Heart left ventricle (tissue), 16 donors: ENCODE data around the gene KLHL35. TPM values are rescaled to one million over a fixed set of nuclear protein-coding genes. Genes with fewer than 3 reads are reported as not detected.

Experiments
- ATAC-seq, 4 donors: fragments of 200-7000 bp; cut with Tn5 transposase; one replicate each; pipeline ENCODE4 v1.9.1; 2020 to 2022; ENCODE audit warnings: moderate library complexity in 4 of 4, mild to moderate bottlenecking in 3 of 4, moderate number of reproducible peaks in 1 of 4
- DNase-seq, 5 donors: peaks; one replicate each; pipeline ENCODE4 v3.0.0-alpha.2; 2020
- H3K27ac ChIP-seq, 12 donors: fragments of 200-600 bp; sonication (generic) in 4 of 12; one replicate each; pipeline versions ENCODE4 v1.5.0 to v1.8.0; 2016 to 2022; ENCODE audit warnings: mild to moderate bottlenecking in 2 of 12
- H3K27me3 ChIP-seq, 9 donors: fragments of 200-600 bp; sonication (generic) in 2 of 9; one replicate each; pipeline versions ENCODE4 v1.5.1 to v1.8.0; 2016 to 2022; ENCODE audit warnings: mild to moderate bottlenecking in 3 of 9
- H3K36me3 ChIP-seq, 9 donors: fragments of 200-600 bp; sonication (generic) in 2 of 9; one replicate each; pipeline versions ENCODE4 v1.5.0 to v1.8.0; 2018 to 2022; ENCODE audit warnings: mild to moderate bottlenecking in 2 of 9
- H3K4me1 ChIP-seq, 12 donors: fragments of 200-600 bp; sonication (generic) in 4 of 12; one replicate each; pipeline versions ENCODE4 v1.5.0 to v1.8.0; 2016 to 2022; ENCODE audit warnings: mild to moderate bottlenecking in 3 of 12
- H3K4me3 ChIP-seq, 12 donors: fragments of 200-600 bp; sonication (generic) in 4 of 12; one replicate each; pipeline versions ENCODE4 v1.5.0 to v1.8.0; 2017 to 2022; ENCODE audit warnings: mild to moderate bottlenecking in 9 of 12, moderate library complexity in 4 of 12
- H3K9me3 ChIP-seq, 12 donors: fragments of 200-600 bp; sonication (generic) in 4 of 12; one replicate each; pipeline versions ENCODE4 v1.5.0 to v1.8.0; 2016 to 2022; ENCODE audit warnings: mild to moderate bottlenecking in 1 of 12
- CTCF ChIP-seq, 12 donors: fragments of 200-600 bp; sonication (generic) in 4 of 12; IDR thresholded peaks; one replicate each; pipeline versions ENCODE4 v1.5.0 to v1.8.0; 2018 to 2022; ENCODE audit warnings: antibody characterized with exemption in 12 of 12, mild to moderate bottlenecking in 5 of 12
- POLR2A ChIP-seq, 2 donors: fragments of 450-650 bp; IDR thresholded peaks; one replicate each; pipeline ENCODE4 v1.6.1; 2017; ENCODE audit warnings: antibody characterized with exemption in 2 of 2, mild to moderate bottlenecking in 2 of 2, moderate library complexity in 2 of 2
- WGBS, 4 donors: extraction: QIAGEN DNeasy Blood & Tissue Kit in 2 of 4; methylation state at CpG; one replicate each; pipeline versions ENCODE4 v1.1.5 to v1.1.7; 2013 to 2018; 5-methylcytosine and 5-hydroxymethylcytosine counted together
- intact Hi-C, 10 donors: fragments of 100-400 bp; cut with DNase I; formaldehyde crosslinking; loops; one replicate each; pipeline versions ENCODE4 v1.11.1 to v1.14.2; 2022
- long read RNA-seq, 3 donors: library from polyadenylated mRNA; unstranded; transcript quantifications; one replicate each; pipeline ENCODE4 v2.0.0, GENCODE V29; 2020 to 2021
- polyA plus RNA-seq, 2 donors: library from polyadenylated mRNA; stranded (reverse); fragments of 200-250 nt; gene quantifications; one replicate each; pipeline ENCODE4 v1.2.3, GENCODE V29; 2013
- total RNA-seq, 9 donors: library from RNA; depleted of rRNA in 2 of 9; stranded (reverse); fragments of >200 nt in 2 of 9; fragmentation: NEBNext Ultra II Directional in 3 of 9; extraction: Animal tissue kit (Norgen Biotek cat#: 25700) in 3 of 9; gene quantifications; one replicate each; pipeline versions ENCODE4 v1.1.0 to v1.2.4, GENCODE V29; 2016 to 2023
- donor health status: ischemic (EF 13 %, LVEDD 7.1; RV severe dilation, severe dysfunction).
- donor health status: healthy with polysubstance abuse.
- donor health status: DM: no; HTN: yes; CAD: no.
- donor health status: DM: no; HTN: no; CAD: no.
- donor health status: ischemic (EF 25% LVEDD 6.9; RV normal size, moderate dysfunction).
- donor health status: ischemic (EF 25% LVEDD 5.7; RV mildly dilated, moderate dysfunction).
- donor health status: healthy.
- donor health status: DM: yes; HTN: yes; CAD: no.
- donor health status: ischemic (EF 35%, LVEDD 5.7; RV mildly dilated, moderate dysfunction).
- donor health status: nonischemic (EF 11% LVEDD 7.7; RV severe dilation, severe dysfunction).
- donor health status: DM: yes; HTN: yes; CAD: no.
- donor health status: PGD.
- donor health status: ischemic (EF 29% LVEDD 5.4; RV normal size, mild dysfunction).
- donor health status: nonischemic (EF 23%, LVEDD 6.1; RV moderate dilation, normal function).

Gene KLHL35
- total RNA-seq (1 to 10 TPM in 1 of 9 donors, under 1 TPM in 7, not detected in 1; 0.21 to 1.1 (median 0.45) TPM), polyA plus RNA-seq (under 1 TPM; 0.11 to 0.76 TPM)
- long read RNA-seq, donor 1, partial matches to known transcripts, result 0 of 2 reads
- long read RNA-seq, donor 1, other reads (novel, unspliced or antisense), result 0 of 2 reads
- long read RNA-seq, donor 2, result 0 reads
- long read RNA-seq, donor 3, result 0 reads

- H3K4me1 ChIP-seq, result peaks cover 0 to 23% (median 11%) of the 10 kb centered on the region in 12 donors
- intact Hi-C loops, result no loop called here
- no peak for ATAC-seq
- WGBS, 4 donors, result 16 to 23% (median 18%) methylated on average over 14 of the region's 14 CpGs
- H3K36me3 ChIP-seq, result no peaks in the 10 kb centered on the region
- peaks cover 0 to 9% (median 4%) of the 10 kb centered on the region in 12 donors for H3K9me3 ChIP-seq
- H3K27me3 ChIP-seq, result peaks cover 0 to 39% (median 14%) of the 10 kb centered on the region in 9 donors
- H3K27ac ChIP-seq, result no peak within 1 kb of the TSS
- no peak for DNase-seq
- H3K4me3 ChIP-seq, result no peak within 1 kb of the TSS
- no peak for TF ChIP-seq CTCF (IDR thresholded peaks at IDR 0.05)
- TF ChIP-seq POLR2A (IDR thresholded peaks at IDR 0.05), result no peak
Measured at GRCh38 chr11:75432911-75433321, at the start of gene KLHL35. Gene KLHL35 (minus strand): TSS chr11:75433203. CDS start chr11:75430629, 2,574 bp downstream.

- no peaks in the 10 kb centered on the region for H3K36me3 ChIP-seq
- H3K4me3 ChIP-seq, result no peak overlapping the region
- peaks cover 0 to 28% (median under 1%) of the 10 kb centered on the region in 12 donors for H3K4me1 ChIP-seq
- intact Hi-C loops, result no loop called here
- ATAC-seq, result no peak
- H3K27me3 ChIP-seq, result no peaks in the 10 kb centered on the region
- no peak for DNase-seq
- H3K27ac ChIP-seq, result no peak overlapping the region
- WGBS, 4 donors, result 89 to 97% (median 93%) methylated on average over 12 of the region's 12 CpGs
- no peaks in the 10 kb centered on the region for H3K9me3 ChIP-seq
- TF ChIP-seq POLR2A (IDR thresholded peaks at IDR 0.05) (no peak), CTCF (IDR thresholded peaks at IDR 0.05) (no peak)
Measured at GRCh38 chr11:75481922-75482606, 49.1 kb upstream of the KLHL35 start.

GRCh38 chr11:75481223-75481921, 48.4 kb upstream of the KLHL35 start:
- Histone ChIP-seq H3K4me3 (no peak overlapping the region), H3K9me3 (no peaks in the 10 kb centered on the region), H3K27me3 (no peaks in the 10 kb centered on the region), H3K4me1 (peaks cover 0 to 34% (median 5%) of the 10 kb centered on the region in 12 donors), H3K36me3 (no peaks in the 10 kb centered on the region), H3K27ac (no peak overlapping the region)
- ATAC-seq (no peak), DNase-seq (no peak)
- 65 to 93% (median 89%) methylated on average over 5 to 9 of the region's 9 CpGs for WGBS, 4 donors
- TF ChIP-seq CTCF (IDR thresholded peaks at IDR 0.05) (no peak), POLR2A (IDR thresholded peaks at IDR 0.05) (no peak)
- intact Hi-C loops, result no loop called here
